BE2C (cell line): Measurements from ENCODE around the gene S1PR4.

Experiments
- DNase-seq: peaks from one replicate; pipeline ENCODE4 v3.0.0-alpha.2; 2020
- H3K27me3 ChIP-seq: fragments of 250-450 bp; sonication (Bioruptor Pico); 2 replicates; pipeline ENCODE4 v1.5.1; 2020; ENCODE audit warnings: mild to moderate bottlenecking
- H3K36me3 ChIP-seq: fragments of 250-450 bp; sonication (Bioruptor Pico); 2 replicates; pipeline ENCODE4 v1.5.1; 2020; ENCODE audit warnings: mild to moderate bottlenecking
- H3K4me1 ChIP-seq: fragments of 250-450 bp; sonication (Bioruptor Pico); 2 replicates; pipeline ENCODE4 v1.5.1; 2020
- H3K4me3 ChIP-seq: 2 replicates; pipeline ENCODE4 v1.5.1; 2011; ENCODE audit warnings: low read depth, low read length
- H3K9me3 ChIP-seq: fragments of 250-450 bp; sonication (Bioruptor Pico); 2 replicates; pipeline ENCODE4 v1.5.1; 2020
- CTCF ChIP-seq: IDR thresholded peaks from 2 replicates; pipeline ENCODE4 v1.5.1; 2012; ENCODE audit warnings: mild to moderate bottlenecking, low read depth, low read length

Gene S1PR4

GRCh38 chr19:3135961-3136683 lies 42.4 kb upstream of the S1PR4 start, which contains the start of gene GNA15:
GNA15 (plus strand) TSS chr19:3136033; CDS start chr19:3136451, 418 bp downstream.
- Histone ChIP-seq H3K4me1 (no peaks in the 10 kb centered on the region), H3K4me3 (no peak within 1 kb of the TSS), H3K36me3 (no peaks in the 10 kb centered on the region), H3K27me3 (no peaks in the 10 kb centered on the region), H3K9me3 (no peaks in the 10 kb centered on the region)
- TF ChIP-seq CTCF, result no peak
- no peak for DNase-seq

GRCh38 chr19:3136684-3137055 lies 41.9 kb upstream of the S1PR4 start:
- no peak overlapping the region for H3K4me3 ChIP-seq
- no peak for DNase-seq
- no peak for TF ChIP-seq CTCF

GRCh38 chr19:3137119-3137518 lies 41.5 kb upstream of the S1PR4 start:
- no peak for DNase-seq
- Histone ChIP-seq H3K9me3 (no peaks in the 10 kb centered on the region), H3K4me1 (no peaks in the 10 kb centered on the region), H3K4me3 (no peak overlapping the region), H3K27me3 (no peaks in the 10 kb centered on the region), H3K36me3 (no peaks in the 10 kb centered on the region)
- no peak for TF ChIP-seq CTCF

More at GRCh38 chr19:3136684-3137055, 41.9 kb upstream of the S1PR4 start:
- Histone ChIP-seq H3K4me1 (no peaks in the 10 kb centered on the region), H3K27me3 (no peaks in the 10 kb centered on the region), H3K9me3 (no peaks in the 10 kb centered on the region), H3K36me3 (no peaks in the 10 kb centered on the region)

GRCh38 chr19:3138268-3138667 lies 40.3 kb upstream of the S1PR4 start:
- no peaks in the 10 kb centered on the region for H3K9me3 ChIP-seq
- H3K4me1 ChIP-seq, result no peaks in the 10 kb centered on the region
- no peaks in the 10 kb centered on the region for H3K36me3 ChIP-seq
- no peaks in the 10 kb centered on the region for H3K27me3 ChIP-seq
- H3K4me3 ChIP-seq, result no peak overlapping the region
- no peak for DNase-seq
- no peak for TF ChIP-seq CTCF

GRCh38 chr19:3140667-3141038 lies 37.9 kb upstream of the S1PR4 start:
- Histone ChIP-seq H3K4me1 (no peaks in the 10 kb centered on the region), H3K36me3 (no peaks in the 10 kb centered on the region), H3K27me3 (no peaks in the 10 kb centered on the region), H3K9me3 (no peaks in the 10 kb centered on the region), H3K4me3 (no peak overlapping the region)
- DNase-seq, result no peak
- TF ChIP-seq CTCF, result no peak

- Histone ChIP-seq H3K4me1 (no peaks in the 10 kb centered on the region), H3K4me3 (no peak overlapping the region), H3K36me3 (no peaks in the 10 kb centered on the region), H3K27me3 (no peaks in the 10 kb centered on the region), H3K9me3 (no peaks in the 10 kb centered on the region)
- no peak for TF ChIP-seq CTCF
- DNase-seq, result no peak
These were observed 36.3 kb upstream of the S1PR4 start for GRCh38 chr19:3142292-3142670.
